ENCODE results near the gene TBC1D3C. TPM values are rescaled to one million over a fixed set of nuclear protein-coding genes. Genes with fewer than 3 reads are reported as not detected.
"Not testable (repeated sequence)": the region's sequence is repeated elsewhere in the genome, so short reads cannot be mapped to it uniquely, and the experiment has no call there.

TBC1D3C gene
- total RNA-seq: not detected

DNA sequence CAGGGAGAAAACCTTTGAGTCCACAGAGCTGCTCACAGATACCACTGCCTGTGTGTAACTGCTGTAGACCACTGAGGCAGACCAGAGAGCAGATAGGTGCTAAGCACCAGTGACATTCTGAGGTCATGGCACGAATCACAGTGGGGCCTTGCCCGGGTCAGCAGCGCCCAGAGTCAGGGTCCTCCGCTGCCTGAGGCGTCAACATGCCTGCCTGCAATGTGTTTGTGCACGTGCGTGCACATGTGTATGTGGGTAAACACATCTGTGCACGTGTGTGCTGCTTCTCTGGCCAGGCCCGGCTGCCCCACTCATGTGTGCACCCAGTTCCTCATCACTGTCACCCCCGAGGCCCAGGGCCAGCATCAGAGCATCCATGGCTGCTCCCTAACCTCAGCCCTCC is at the start of gene TBC1D3C:
TBC1D3C (minus strand) TSS at position 101 of the 400 bp plus-strand sequence. CDS start 1,568 bp downstream, outside the sequence.
- not testable (repeated sequence) for ATAC-seq (ENCODE audit: insufficient number of reproducible peaks, low FRiP score, low read depth); H3K4me3 ChIP-seq

GRCh38 chr17:38099262-38099661 is 30.8 kb upstream of the TBC1D3C start:
- not testable (repeated sequence) for DNase-seq (ENCODE audit: low spot score); H3K4me1 ChIP-seq (ENCODE audit: control insufficient read depth in 1 of 2, low read depth in 2 of 2); H3K9me3 ChIP-seq; ATAC-seq (ENCODE audit: insufficient number of reproducible peaks, low FRiP score, low read depth); H3K4me3 ChIP-seq; H3K36me3 ChIP-seq; H3K27ac ChIP-seq; H3K27me3 ChIP-seq (replicated peaks; ENCODE audit: insufficient read depth)

More for the DNA sequence above, at the start of gene TBC1D3C:
- not testable (repeated sequence) for DNase-seq (ENCODE audit: low spot score); H3K9me3 ChIP-seq; H3K36me3 ChIP-seq; H3K4me1 ChIP-seq (ENCODE audit: control insufficient read depth in 1 of 2, low read depth in 2 of 2); H3K27me3 ChIP-seq (replicated peaks; ENCODE audit: insufficient read depth); H3K27ac ChIP-seq

GRCh38 chr17:38094059-38094694 is 25.7 kb upstream of the TBC1D3C start:
- not testable (repeated sequence) for H3K4me3 ChIP-seq; H3K27ac ChIP-seq; DNase-seq (ENCODE audit: low spot score); H3K27me3 ChIP-seq (replicated peaks; ENCODE audit: insufficient read depth); ATAC-seq (ENCODE audit: insufficient number of reproducible peaks, low FRiP score, low read depth); H3K36me3 ChIP-seq; H3K9me3 ChIP-seq; H3K4me1 ChIP-seq (ENCODE audit: control insufficient read depth in 1 of 2, low read depth in 2 of 2)

GRCh38 chr17:38088120-38088519 is 19.7 kb upstream of the TBC1D3C start:
- not testable (repeated sequence) for ATAC-seq (ENCODE audit: insufficient number of reproducible peaks, low FRiP score, low read depth); H3K27ac ChIP-seq; H3K9me3 ChIP-seq; H3K36me3 ChIP-seq; H3K27me3 ChIP-seq (replicated peaks; ENCODE audit: insufficient read depth); H3K4me3 ChIP-seq; H3K4me1 ChIP-seq (ENCODE audit: control insufficient read depth in 1 of 2, low read depth in 2 of 2)
- DNase-seq (ENCODE audit: low spot score): peak; percentile 0

GRCh38 chr17:38087344-38087743 is 18.9 kb upstream of the TBC1D3C start:
- H3K36me3 ChIP-seq; H3K4me1 ChIP-seq (ENCODE audit: control insufficient read depth in 1 of 2, low read depth in 2 of 2); DNase-seq (ENCODE audit: low spot score); ATAC-seq (ENCODE audit: insufficient number of reproducible peaks, low FRiP score, low read depth); H3K27me3 ChIP-seq (replicated peaks; ENCODE audit: insufficient read depth); H3K4me3 ChIP-seq; H3K9me3 ChIP-seq; H3K27ac ChIP-seq: not testable (repeated sequence)

Other genes with a start within 250 kb of the TBC1D3C start
- not detected for gene TBC1D3K, start 144.2 kb downstream of the TBC1D3C start, total RNA-seq
- gene TBC1D3L, start 79.6 kb downstream of the TBC1D3C start, total RNA-seq: 10 to 100 TPM in 1 of 2 donors, 1 to 10 TPM in 1; 7.9 to 18.1 TPM
- 1 to 10 TPM in 1 of 2 donors, not detected in 1; 2.3 TPM for gene TBC1D3D, start 64.7 kb downstream of the TBC1D3C start, total RNA-seq
- gene TBC1D3E, start 59.3 kb upstream of the TBC1D3C start, total RNA-seq: not detected
- not detected for gene TBC1D3, start 123.9 kb upstream of the TBC1D3C start, total RNA-seq
- gene MRPL45, start 228.5 kb upstream of the TBC1D3C start, total RNA-seq: 10 to 100 TPM in 1 of 2 donors, 1 to 10 TPM in 1; 9.0 to 10.7 TPM